ENCODE measurements around the gene TTC32. TPM values are rescaled to one million over a fixed set of nuclear protein-coding genes. Genes with fewer than 3 reads are reported as not detected.

The TTC32 gene
- total and polyA plus RNA-seq, 2 of the 4 experiments (the other 2 are of a cell fraction), result 1.1 to 3.9 TPM

DNA sequence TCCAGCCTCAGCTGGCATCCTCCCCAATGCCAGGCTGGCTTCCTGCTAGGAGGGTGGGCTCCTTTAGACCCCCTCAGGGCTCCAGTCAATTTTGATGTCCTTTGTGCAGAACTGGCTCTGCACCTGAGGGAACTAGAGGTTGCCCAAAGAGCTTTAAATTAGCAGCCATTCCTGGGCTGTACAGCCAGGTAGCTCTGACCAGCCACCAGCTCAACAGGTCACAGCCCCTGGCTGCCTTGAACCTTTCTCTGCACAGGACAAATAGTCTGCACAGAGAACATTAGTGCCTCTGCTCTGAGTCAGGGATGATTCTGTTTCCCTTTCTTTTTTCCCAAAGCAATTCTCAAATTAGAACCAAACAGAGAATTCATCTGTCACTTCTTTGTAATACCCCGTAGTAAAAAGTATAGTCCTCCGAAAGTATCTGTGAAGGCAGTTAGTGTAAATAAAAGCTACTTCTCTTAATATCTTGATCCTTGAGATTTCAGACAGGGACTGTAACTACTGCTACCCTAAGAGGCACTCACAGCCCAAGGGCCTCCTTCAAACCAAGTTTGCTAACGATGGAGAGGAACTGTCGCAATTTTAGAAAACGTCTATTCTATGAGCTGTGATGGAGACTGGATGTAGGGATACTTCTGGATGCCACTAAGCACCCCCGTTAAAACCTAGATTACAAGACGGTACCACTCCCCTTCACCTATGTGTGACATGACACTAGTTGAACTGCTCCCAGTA is 3.0 kb downstream of the TTC32 start:
- peaks cover 3% of the 10 kb centered on the region; the same call in 1 of the 2 replicates for H3K36me3 ChIP-seq (ENCODE audit: control insufficient read depth, insufficient read depth, low read length)
- H3K27me3 ChIP-seq (ENCODE audit: control insufficient read depth, insufficient read depth, low read length), result no peaks in the 10 kb centered on the region
- H3K4me2 ChIP-seq (ENCODE audit: low read depth, low read length), result peak overlapping the region; percentile 64
- dilution Hi-C loops (cut with HindIII; ENCODE audit: low sequenced_read_pairs, unreplicated experiment), result no loop called here
- H2BK120ac ChIP-seq (ENCODE audit: low read depth, low read length), result no peak overlapping the region
- ChIA-PET CTCF (no interaction called here), POLR2A (ENCODE audit: unreplicated experiment) (no interaction called here)
- H3K56ac ChIP-seq (ENCODE audit: extremely low read depth, insufficient read depth, low read length), result no peak overlapping the region
- in situ Hi-C loops (cut with MboI; ENCODE audit: low sequenced_read_pairs), result no loop called here
- H3K4me3 ChIP-seq (ENCODE audit: insufficient read depth, low read depth, low read length), result no peak overlapping the region
- H3K18ac ChIP-seq (ENCODE audit: low read depth, low read length), result no peak overlapping the region
- H2BK5ac ChIP-seq (ENCODE audit: low read depth, low read length, poor library complexity, severe bottlenecking), result no peak overlapping the region
- peak overlapping the region; percentile 27; the same call in 1 of the 2 replicates for H2AK5ac ChIP-seq (ENCODE audit: low read depth, low read length)
- H4K5ac ChIP-seq (ENCODE audit: low read depth, low read length), result no peak overlapping the region
- H3K4me1 ChIP-seq (ENCODE audit: control insufficient read depth, insufficient read depth, low read length), result peaks cover 11% of the 10 kb centered on the region
- no peaks in the 10 kb centered on the region for H3K9me3 ChIP-seq (ENCODE audit: control insufficient read depth, insufficient read depth, low read length)
- no peaks in the 10 kb centered on the region; the same call in 1 of the 2 replicates for H3K9me1 ChIP-seq (ENCODE audit: insufficient read depth, low read length)
- BruUV-seq (replicated peaks), result no TSS peak
- intact Hi-C loops (cut with micrococcal nuclease), result no loop called here
- TF ChIP-seq MXI1 (IDR thresholded peaks at IDR 0.05; ENCODE audit: borderline replicate concordance, low read depth, low read length) (no peak), SMC3 (IDR thresholded peaks at IDR 0.05; ENCODE audit: low read depth, low read length) (no peak), RFX5 (IDR thresholded peaks at IDR 0.05; ENCODE audit: low read depth, low read length) (no peak), CHD1 (IDR thresholded peaks at IDR 0.05; ENCODE audit: low read depth, low read length) (no peak), MAZ (IDR thresholded peaks at IDR 0.05; ENCODE audit: borderline replicate concordance, low read depth, low read length) (no peak)
- H4K91ac ChIP-seq (ENCODE audit: insufficient read depth, low read depth, low read length), result no peak overlapping the region
- H3K27ac ChIP-seq (ENCODE audit: insufficient read depth, low read length), result no peak overlapping the region
- no peak overlapping the region for H2AK9ac ChIP-seq (replicated peaks; ENCODE audit: low read depth, low read length, poor library complexity)
- no peak overlapping the region for H4K8ac ChIP-seq (ENCODE audit: low read depth in 2 of 2, low read length in 2 of 2)
- no CpG with 5 or more reads among the region's 7 CpGs for WGBS, 2 experiments (ENCODE audit: extremely low coverage in 2 of 2, insufficient read length in 1 of 2)
- peaks cover 19 to 44% of the 10 kb centered on the region in 2 experiments for H3K79me1 ChIP-seq (ENCODE audit: low read depth in 1 of 2, low read length in 2 of 2)
- no peak overlapping the region for H3K4ac ChIP-seq (ENCODE audit: low read depth, low read length)
- H3K9ac ChIP-seq (ENCODE audit: low read depth, low read length), result no peak overlapping the region
- H2AFZ ChIP-seq (replicated peaks; ENCODE audit: low read length, poor library complexity), result no peak overlapping the region
- H3K14ac ChIP-seq (replicated peaks; ENCODE audit: low read depth, low read length), result no peak overlapping the region
- H4K20me1 ChIP-seq (ENCODE audit: insufficient read depth, low read length), result peaks cover 10% of the 10 kb centered on the region; the same call in 1 of the 2 replicates
- H3K23ac ChIP-seq (ENCODE audit: low read depth, low read length), result peak overlapping the region; percentile 55; the same call in 1 of the 2 replicates
- no peak for DNase-seq
- no peak overlapping the region for H2BK20ac ChIP-seq (ENCODE audit: low read depth, low read length)
- no peak overlapping the region for H2BK15ac ChIP-seq (ENCODE audit: low read depth, low read length)
- ATAC-seq (ENCODE audit: low read depth), result no peak

Data from IMR-90 (cell line).